NCI-H128 (cell line): Measurements from ENCODE around the gene MRPL43.

Experiments used
- DNase-seq: peaks from one replicate; lab custom pipeline; 2025; ENCODE audit not compliant: unreplicated experiment; lab: John Stamatoyannopoulos, UW

Gene MRPL43

GRCh38 chr10:101005361-101005760, 18.1 kb upstream of the MRPL43 start:
- DNase-seq: no peak

- no peak for DNase-seq
Observed at GRCh38 chr10:101003639-101004206, 16.4 kb upstream of the MRPL43 start.

- DNase-seq: no peak
Observed at GRCh38 chr10:101002456-101002855, 15.2 kb upstream of the MRPL43 start.

DNA sequence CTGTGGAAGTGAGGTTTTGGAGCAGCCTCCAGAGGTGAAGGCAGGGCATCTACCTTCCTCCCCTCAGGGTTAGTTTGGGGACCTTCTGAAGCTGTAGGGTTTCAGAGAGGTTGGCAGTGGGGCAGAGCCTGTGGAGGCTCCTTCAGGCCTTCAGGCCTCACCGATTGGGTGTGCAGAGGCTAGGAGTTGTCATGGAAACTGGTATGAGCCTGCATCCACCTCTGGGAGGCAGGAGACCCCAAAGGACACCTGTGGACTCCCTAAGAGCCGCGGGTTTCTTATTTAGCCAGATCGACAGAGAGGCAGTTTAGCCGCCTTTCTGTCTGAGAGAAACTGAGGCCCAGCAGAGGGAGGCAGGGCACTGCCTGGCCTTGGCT, 14.3 kb upstream of the MRPL43 start:
- DNase-seq: no peak

DNA sequence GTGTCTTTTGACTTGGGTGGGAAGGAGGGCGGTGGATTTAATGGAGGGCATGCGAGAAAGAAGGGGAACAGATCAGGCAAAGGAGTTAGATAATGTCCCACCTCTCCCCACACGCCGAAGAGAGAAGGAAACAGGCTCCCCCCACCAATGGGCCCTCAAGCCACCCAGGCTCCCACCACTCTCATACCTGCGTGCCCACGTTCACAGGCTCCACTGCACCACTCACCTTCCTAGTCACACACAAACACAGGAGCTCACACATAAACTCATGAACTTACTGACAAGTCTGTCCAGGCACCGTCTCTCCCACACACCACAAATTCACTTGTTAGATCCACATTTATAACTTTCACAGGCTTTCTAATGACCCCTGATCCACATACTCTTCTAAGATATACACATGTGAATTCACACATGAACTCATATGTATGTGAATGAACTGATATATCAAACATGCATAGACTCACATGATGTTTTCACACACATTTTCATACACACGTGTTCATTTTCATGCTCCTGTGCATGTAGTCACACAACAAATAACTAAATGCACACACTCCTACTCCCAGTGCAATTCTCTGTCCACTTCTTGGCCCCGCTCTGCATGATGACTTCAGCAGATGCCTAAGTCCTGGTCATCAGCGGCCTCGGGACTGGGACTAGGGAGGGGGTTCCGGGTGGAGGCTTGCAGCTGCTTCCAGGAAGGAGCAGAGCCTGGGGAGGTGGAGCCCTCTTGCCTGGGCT, 13.8 kb upstream of the MRPL43 start:
- no peak for DNase-seq

- no peak for DNase-seq
Observed at GRCh38 chr10:101000127-101000914, 13.0 kb upstream of the MRPL43 start.

DNA sequence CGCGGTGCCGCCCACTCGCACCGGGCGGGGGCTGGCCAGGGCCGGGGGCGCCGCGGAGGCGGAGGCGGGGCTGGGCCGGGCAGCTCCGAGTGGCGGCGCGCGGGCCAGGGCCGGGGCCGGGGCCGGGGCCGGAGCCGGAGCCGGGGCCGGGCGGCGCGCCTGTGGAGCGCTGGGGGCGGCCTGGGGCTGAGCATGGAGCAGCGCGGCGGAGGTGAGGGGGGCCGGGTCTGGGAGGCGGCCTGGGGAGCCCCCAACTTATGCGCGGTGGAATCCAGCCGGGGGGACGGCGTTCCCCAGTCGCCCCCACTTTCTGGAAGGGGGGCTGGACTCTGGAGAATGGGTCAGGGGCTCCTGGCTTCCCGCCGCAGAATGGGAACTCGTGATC, 12.4 kb upstream of the MRPL43 start, which contains the start of gene LZTS2:
Gene LZTS2 (plus strand): TSS at position 67 of the 385 bp plus-strand sequence. CDS start 2,731 bp downstream, outside the sequence.
- peak; percentile 13 for DNase-seq

DNA sequence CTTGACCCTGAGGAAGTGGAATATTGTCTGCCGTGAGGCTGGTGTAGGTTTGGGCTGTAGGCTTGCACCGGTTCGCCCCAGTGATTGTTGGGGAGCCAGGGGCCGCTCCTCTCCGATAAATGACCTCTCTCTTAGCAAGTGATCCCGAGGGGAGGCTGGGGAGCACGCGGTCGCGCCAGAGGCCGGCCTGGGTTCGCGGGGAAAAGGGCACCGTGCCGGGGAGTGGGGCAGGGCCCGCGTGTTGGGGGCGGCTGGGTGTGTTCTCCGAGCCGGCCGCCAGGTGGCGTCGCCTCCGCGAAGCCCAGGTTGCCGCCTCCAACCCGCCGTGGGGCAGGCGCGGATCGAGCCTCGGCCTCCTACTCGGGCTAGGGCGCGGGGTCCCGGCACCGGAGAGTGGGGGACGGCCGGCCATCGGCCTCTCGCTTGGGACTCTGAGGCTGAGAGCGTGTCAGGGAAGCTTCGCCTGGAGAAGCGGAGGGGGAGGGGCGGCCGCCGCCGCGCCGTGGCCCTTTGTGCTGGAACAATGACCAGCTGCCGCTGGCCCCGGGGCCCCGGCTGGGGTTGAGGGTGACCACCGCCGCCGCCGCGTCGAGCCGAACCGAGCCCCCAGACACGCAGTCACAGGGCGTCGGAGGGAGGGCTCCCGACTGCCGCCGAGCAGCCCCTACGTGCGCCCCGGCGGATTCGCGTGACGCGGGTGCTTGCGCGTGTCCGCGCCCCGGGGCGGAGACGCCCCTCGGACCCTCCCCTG, 11.9 kb upstream of the MRPL43 start:
- DNase-seq: peak; percentile 22

GRCh38 chr10:100998183-100998990, 11.1 kb upstream of the MRPL43 start:
- peak; percentile 76 for DNase-seq

GRCh38 chr10:100997360-100998182, 10.3 kb upstream of the MRPL43 start:
- DNase-seq: peak; percentile 38

DNA sequence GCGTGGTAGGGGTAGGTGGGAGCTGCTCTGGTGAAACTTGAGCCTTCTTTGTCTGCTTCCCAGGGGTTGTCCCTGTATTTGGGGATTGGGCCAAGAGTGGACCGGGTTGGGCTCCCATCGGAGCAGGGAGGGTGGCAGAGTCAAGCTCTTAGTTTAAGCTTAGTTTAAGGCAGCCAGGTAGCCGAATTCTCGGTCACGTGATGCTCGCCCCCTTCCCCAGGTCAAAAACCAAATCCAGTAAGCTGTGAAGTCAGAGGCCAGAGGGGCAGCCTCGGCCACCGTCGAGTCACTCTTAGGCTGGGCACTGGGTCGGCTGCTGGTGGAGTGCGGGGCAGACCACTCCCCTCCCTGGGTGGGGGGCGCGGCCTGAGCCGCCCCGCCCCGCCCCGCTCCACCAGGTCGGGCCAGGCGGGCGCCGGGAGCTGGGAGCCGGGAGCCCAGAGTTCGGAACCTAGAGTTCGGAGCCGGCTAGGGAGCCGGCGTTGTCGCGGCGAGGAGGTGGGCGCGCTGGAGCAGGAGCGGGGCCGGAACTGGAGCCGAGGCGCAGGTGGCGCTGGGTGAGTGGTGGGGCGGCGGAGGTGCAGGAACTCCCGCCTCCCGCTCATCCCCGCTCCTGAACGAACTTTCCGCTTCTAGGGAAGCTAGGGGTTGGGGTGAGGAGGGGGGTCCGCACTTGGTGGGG, 9.5 kb upstream of the MRPL43 start:
- DNase-seq: no peak

- no peak for DNase-seq
Observed at GRCh38 chr10:100995181-100995580, 7.9 kb upstream of the MRPL43 start.

- DNase-seq: no peak
Observed at GRCh38 chr10:100993986-100994708, 6.8 kb upstream of the MRPL43 start.

DNA sequence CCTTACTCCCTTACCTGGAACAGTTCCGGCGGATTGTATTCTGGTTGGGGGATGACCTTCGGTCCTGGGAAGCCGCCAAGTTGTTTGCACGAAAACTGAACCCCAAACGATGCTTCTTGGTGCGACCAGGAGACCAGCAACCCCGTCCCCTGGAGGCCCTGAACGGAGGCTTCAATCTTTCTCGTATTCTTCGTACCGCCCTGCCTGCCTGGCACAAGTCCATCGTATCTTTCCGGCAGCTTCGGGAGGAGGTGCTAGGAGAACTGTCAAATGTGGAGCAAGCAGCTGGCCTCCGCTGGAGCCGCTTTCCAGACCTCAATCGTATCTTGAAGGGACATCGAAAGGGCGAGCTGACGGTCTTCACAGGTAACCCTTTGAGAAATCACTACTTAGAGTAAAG, 1.8 kb upstream of the MRPL43 start:
- no peak for DNase-seq

DNA sequence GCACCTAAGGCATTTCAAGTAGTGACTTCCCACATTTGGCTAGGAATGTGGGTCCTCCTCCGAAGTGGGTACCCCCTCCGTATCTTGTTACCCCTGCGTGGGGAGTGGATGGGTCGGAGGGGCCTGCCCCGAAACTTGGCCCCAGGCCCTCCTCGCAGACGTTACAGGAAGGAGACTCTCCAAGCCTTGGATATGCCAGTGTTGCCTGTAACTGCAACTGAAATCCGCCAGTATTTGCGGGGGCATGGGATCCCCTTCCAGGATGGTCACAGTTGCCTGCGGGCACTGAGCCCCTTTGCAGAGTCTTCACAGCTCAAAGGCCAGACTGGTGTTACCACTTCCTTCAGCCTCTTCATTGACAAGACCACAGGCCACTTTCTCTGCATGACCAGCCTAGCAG, 869 bp upstream of the MRPL43 start:
- no peak for DNase-seq

DNA sequence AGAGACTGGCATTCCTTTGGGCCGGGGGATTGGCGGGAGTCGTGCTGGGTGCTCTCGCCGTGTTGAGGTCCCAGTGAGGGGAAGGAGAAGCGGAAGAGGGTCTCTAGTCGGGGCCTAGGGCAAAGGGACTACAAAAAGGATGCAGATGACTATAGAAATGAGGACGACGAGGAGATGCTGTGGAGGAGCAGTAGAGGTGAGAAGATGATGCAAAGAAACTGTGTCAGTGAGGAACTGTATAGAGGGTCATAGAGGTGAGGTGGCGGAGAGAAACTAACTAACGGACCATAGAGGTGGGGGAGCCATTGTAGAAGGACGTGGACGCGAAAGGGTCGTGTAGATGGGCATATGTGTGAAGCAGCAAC, 370 bp upstream of the MRPL43 start:
- no peak for DNase-seq

DNA sequence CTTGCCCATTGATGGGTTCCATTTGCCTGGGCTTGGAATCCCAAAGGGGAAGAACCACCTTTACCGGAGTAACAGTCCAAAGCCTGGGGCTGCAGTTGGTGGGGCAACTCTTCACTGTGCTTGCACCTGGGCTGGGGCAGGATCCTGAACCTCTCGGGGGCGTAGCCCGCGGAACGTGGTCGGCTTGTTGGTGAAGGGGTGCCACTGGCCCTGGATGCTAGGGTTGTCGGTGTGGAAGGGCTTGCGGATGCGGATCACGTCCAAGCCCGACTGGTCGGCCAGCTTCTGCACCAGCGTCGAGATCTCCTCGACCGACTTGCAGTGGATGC, 710 bp downstream of the MRPL43 start:
- DNase-seq: no peak

DNA sequence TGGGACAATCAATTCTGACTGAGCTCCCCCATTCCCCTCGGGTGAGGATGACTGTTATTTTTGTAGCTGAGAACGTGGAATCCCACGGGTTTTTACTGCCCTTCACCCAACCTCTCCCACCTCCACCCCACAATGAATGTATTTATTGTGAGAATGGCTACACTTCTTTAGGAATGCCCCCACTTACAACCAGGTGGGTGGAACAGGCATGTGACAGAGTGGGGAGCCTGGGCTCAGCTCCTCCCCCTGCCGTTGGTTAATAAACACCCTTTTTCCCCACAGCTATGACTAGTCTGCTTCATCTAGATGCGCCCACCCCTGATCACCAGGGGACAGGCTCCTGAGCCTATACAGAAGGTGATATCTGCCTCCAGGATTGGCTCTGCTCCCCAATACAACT, 2.0 kb downstream of the MRPL43 start:
- no peak for DNase-seq
